CD4-positive, alpha-beta T cell (primary cell): Measurements from ENCODE around the gene DMRTC2. TPM values are rescaled to one million over a fixed set of nuclear protein-coding genes. Genes with fewer than 3 reads are reported as not detected.

ENCODE experiments used
- ATAC-seq: fragments of 200-7000 bp; cut with Tn5 transposase; one replicate; pipeline ENCODE4 v1.10.0; 2022; ENCODE audit warnings: mild to moderate bottlenecking; ENCODE audit not compliant: poor library complexity
- CTCF ChIA-PET: fragments of 350-600 bp; sonication (Branson Sonifier 250); formaldehyde crosslinking; loops from one replicate; lab custom pipeline; 2021; ENCODE audit warnings: antibody characterized with exemption, inconsistent platforms; lab: Charles Lee
- POLR2A ChIA-PET: fragments of 350-600 bp; sonication (Branson Sonifier 250); formaldehyde crosslinking; loops from one replicate; lab custom pipeline; 2021; ENCODE audit warnings: antibody characterized with exemption, inconsistent platforms; lab: Charles Lee
- DNase-seq, 14 experiments: peaks; one replicate each; pipeline ENCODE4 v3.0.0-alpha.2; 2013 to 2020; ENCODE audit warnings: mixed read lengths in 2 of 14
- H3K27ac ChIP-seq, 2 donors: one replicate each; pipeline versions ENCODE4 v1.5.1 to v1.7.0; 2013; ENCODE audit warnings: low read length in 2 of 2, low read depth in 1 of 2, mild to moderate bottlenecking in 1 of 2
- H3K27me3 ChIP-seq, 2 experiments: 1 replicate in 1 of 2; 2 replicates in 1 of 2; pipeline versions ENCODE4 v1.6.1 to v1.7.0; 2013; ENCODE audit warnings: low read length in 2 of 2, control low read depth in 1 of 2, mild to moderate bottlenecking in 1 of 2, moderate library complexity in 1 of 2; ENCODE audit not compliant: insufficient read depth in 2 of 2, control insufficient read depth in 1 of 2
- H3K36me3 ChIP-seq: one replicate; pipeline ENCODE4 v1.6.1; 2013; ENCODE audit warnings: low read length, control low read depth; ENCODE audit not compliant: insufficient read depth
- H3K4me1 ChIP-seq: one replicate; pipeline ENCODE4 v1.6.1; 2013; ENCODE audit warnings: low read length, control low read depth; ENCODE audit not compliant: insufficient read depth
- H3K4me3 ChIP-seq: one replicate; pipeline ENCODE4 v1.5.1; 2013; ENCODE audit warnings: mild to moderate bottlenecking, low read length, moderate library complexity
- H3K9me3 ChIP-seq, 2 experiments: 1 replicate in 1 of 2; 2 replicates in 1 of 2; pipeline versions ENCODE4 v1.6.1 to v1.7.0; 2013; ENCODE audit warnings: low read length in 2 of 2, mild to moderate bottlenecking in 2 of 2, control low read depth in 1 of 2, moderate library complexity in 1 of 2; ENCODE audit not compliant: control insufficient read depth in 1 of 2, insufficient read depth in 1 of 2
- H3K27ac Mint-ChIP-seq: one replicate; pipeline ENCODE4 v1.8.0; 2020; ENCODE audit warnings: mixed read lengths
- H3K27me3 Mint-ChIP-seq: one replicate; pipeline ENCODE4 v1.8.0; 2021; ENCODE audit warnings: mixed read lengths
- H3K36me3 Mint-ChIP-seq: one replicate; pipeline ENCODE4 v1.8.0; 2021; ENCODE audit warnings: low read depth, mixed read lengths
- H3K4me1 Mint-ChIP-seq: one replicate; pipeline ENCODE4 v1.8.0; 2021; ENCODE audit warnings: low read depth, mixed read lengths
- H3K4me3 Mint-ChIP-seq: one replicate; pipeline ENCODE4 v1.8.0; 2020; ENCODE audit warnings: mild to moderate bottlenecking, mixed read lengths
- H3K9me3 Mint-ChIP-seq: one replicate; pipeline ENCODE4 v1.8.0; 2020; ENCODE audit warnings: mixed read lengths
- CTCF ChIP-seq: fragments of 200-600 bp; IDR thresholded peaks from one replicate; pipeline ENCODE4 v1.8.0; 2022; ENCODE audit warnings: antibody characterized with exemption, mild to moderate bottlenecking
- intact Hi-C, 2 experiments: fragments of 100-400 bp; cut with DNase I in 1 of 2; cut with micrococcal nuclease in 1 of 2; formaldehyde crosslinking; loops; one replicate each; pipeline versions ENCODE4 v1.15.1 to v1.9.0; 2023 to 2025; cut with DNase I, micrococcal nuclease
- total RNA-seq, 174 experiments: library from RNA in 2 of 174; stranded (reverse) in 2 of 174; gene quantifications; one replicate each; pipeline ENCODE4 v1.2.3 and lab custom pipeline; 2021 to 2026

DMRTC2 gene
- total RNA-seq, 2 experiments from 2014 or later = not detected

GRCh38 chr19:41868120-41868988 is 23.5 kb downstream of the DMRTC2 start:
- ChIA-PET POLR2A (interaction anchor here (9.0 to 11.4 kb wide), 2 partner anchors 8 to 19 kb away, joined by 125 to 465 read pairs; partner anchors contain the start of genes ARHGEF1 and RPS19), CTCF (interaction anchor here (0.7 to 1.6 kb wide), 3 partner anchors 9 to 19 kb away, joined by 3 to 5 read pairs (median 4); partner anchors contain the start of gene RPS19)
- peaks cover 98% of the 10 kb centered on the region for H3K4me1 ChIP-seq
- Mint-ChIP-seq H3K36me3 (peaks cover 68% of the 10 kb centered on the region), H3K4me1 (peaks cover 67% of the 10 kb centered on the region), H3K27ac (peak overlapping the region; percentile 87), H3K27me3 (no peaks in the 10 kb centered on the region), H3K9me3 (no peaks in the 10 kb centered on the region), H3K4me3 (no peak overlapping the region)
- no peak overlapping the region for H3K4me3 ChIP-seq
- intact Hi-C loops = no loop called here
- H3K9me3 ChIP-seq = no peaks in the 10 kb centered on the region
- TF ChIP-seq CTCF = no peak
- DNase-seq = peak in 1 of 14 experiments; percentile 17
- no peak for ATAC-seq
- H3K36me3 ChIP-seq = peaks cover 60% of the 10 kb centered on the region
- peak overlapping the region; percentile 42 to 66 for H3K27ac ChIP-seq
- no peaks in the 10 kb centered on the region for H3K27me3 ChIP-seq

GRCh38 chr19:41868989-41869300 is 24.1 kb downstream of the DMRTC2 start:
- H3K27me3 Mint-ChIP-seq = no peaks in the 10 kb centered on the region
- ChIA-PET POLR2A (interaction anchor here (9.0 to 11.4 kb wide), 2 partner anchors 9 to 18 kb away, joined by 125 to 465 read pairs; partner anchors contain the start of genes ARHGEF1 and RPS19), CTCF (interaction anchor here (0.7 to 1.6 kb wide), 2 partner anchors 9 to 18 kb away, joined by 3 to 4 read pairs; partner anchors contain the start of gene RPS19)
- intact Hi-C loops = no loop called here
- peak overlapping the region; percentile 42 to 66 for H3K27ac ChIP-seq
- peak in 1 of 14 experiments; percentile 15 for DNase-seq
- peaks cover 65% of the 10 kb centered on the region for H3K4me1 Mint-ChIP-seq
- H3K9me3 ChIP-seq = no peaks in the 10 kb centered on the region
- H3K4me3 ChIP-seq = no peak overlapping the region
- H3K9me3 Mint-ChIP-seq = no peaks in the 10 kb centered on the region
- ATAC-seq = no peak
- peaks cover 55% of the 10 kb centered on the region for H3K36me3 ChIP-seq
- TF ChIP-seq CTCF = no peak
- peaks cover 98% of the 10 kb centered on the region for H3K4me1 ChIP-seq
- no peaks in the 10 kb centered on the region for H3K27me3 ChIP-seq
- peak overlapping the region; percentile 87 for H3K27ac Mint-ChIP-seq
- H3K4me3 Mint-ChIP-seq = no peak overlapping the region
- H3K36me3 Mint-ChIP-seq = peaks cover 62% of the 10 kb centered on the region

GRCh38 chr19:41869374-41869955 is 24.6 kb downstream of the DMRTC2 start:
- Mint-ChIP-seq H3K27me3 (no peaks in the 10 kb centered on the region), H3K4me3 (peak overlapping the region; percentile 7), H3K27ac (peak overlapping the region; percentile 98), H3K36me3 (peaks cover 56% of the 10 kb centered on the region), H3K4me1 (peaks cover 64% of the 10 kb centered on the region), H3K9me3 (no peaks in the 10 kb centered on the region)
- peak overlapping the region; percentile 37 to 66 for H3K27ac ChIP-seq
- intact Hi-C loops = no loop called here
- POLR2A ChIA-PET = interaction anchor here (2.7 to 11.4 kb wide), 3 partner anchors 9 to 90 kb away, joined by 13 to 465 read pairs (median 125); partner anchors contain the start of genes ARHGEF1, RABAC1 and RPS19
- H3K4me1 ChIP-seq = peaks cover 98% of the 10 kb centered on the region
- no peak for TF ChIP-seq CTCF
- H3K9me3 ChIP-seq = no peaks in the 10 kb centered on the region
- H3K36me3 ChIP-seq = peaks cover 50% of the 10 kb centered on the region
- no peaks in the 10 kb centered on the region for H3K27me3 ChIP-seq
- no peak overlapping the region for H3K4me3 ChIP-seq
- CTCF ChIA-PET = interaction anchor here (0.7 kb wide), 1 partner anchor 10 kb away, joined by 3 read pairs; the partner anchor contains the start of gene RPS19
- no peak for ATAC-seq
- peak in 1 of 14 experiments; percentile 25 for DNase-seq
